Nephron (organoid): Measurements from ENCODE around the gene CACNA1C.

Source experiments
- H3K27ac Mint-ChIP-seq, 3 experiments: 2 replicates each; pipeline ENCODE4 v1.8.0; 2020; ENCODE audit warnings: mixed read lengths in 3 of 3, mild to moderate bottlenecking in 2 of 3, moderate library complexity in 1 of 3
- H3K27me3 Mint-ChIP-seq: 2 replicates; pipeline ENCODE4 v1.8.0; 2021; ENCODE audit warnings: low read depth, mild to moderate bottlenecking, moderate library complexity, mixed read lengths
- H3K36me3 Mint-ChIP-seq: 2 replicates; pipeline ENCODE4 v1.8.0; 2020; ENCODE audit warnings: low read depth, mixed read lengths
- H3K4me1 Mint-ChIP-seq: 2 replicates; pipeline ENCODE4 v1.8.0; 2020; ENCODE audit warnings: mixed read lengths
- H3K4me3 Mint-ChIP-seq, 3 experiments: 2 replicates each; pipeline ENCODE4 v1.8.0; 2020; ENCODE audit warnings: mild to moderate bottlenecking in 3 of 3, mixed read lengths in 3 of 3, moderate library complexity in 2 of 3
- H3K9me3 Mint-ChIP-seq: 2 replicates; pipeline ENCODE4 v1.8.0; 2020; ENCODE audit warnings: mixed read lengths
- TF ChIP-seq, protein P1 (sequence below), 3 experiments: fragments of 200-600 bp; sonication (generic); IDR thresholded peaks; one replicate each; pipeline ENCODE4 v1.5.0; 2021; ENCODE audit warnings: antibody characterized with exemption in 3 of 3; ENCODE audit not compliant: unreplicated experiment in 3 of 3

The CACNA1C gene

GRCh38 chr12:2298556-2299200 lies 245.9 kb downstream of the CACNA1C start:
- peak overlapping the region in 2 of 3 experiments; percentile 17 to 44 for H3K27ac Mint-ChIP-seq
- peaks cover 11% of the 10 kb centered on the region for H3K27me3 Mint-ChIP-seq
- H3K4me3 Mint-ChIP-seq: no peak overlapping the region
- peaks cover 49% of the 10 kb centered on the region for H3K4me1 Mint-ChIP-seq
- no peaks in the 10 kb centered on the region for H3K36me3 Mint-ChIP-seq
- TF ChIP-seq, protein P1, sequence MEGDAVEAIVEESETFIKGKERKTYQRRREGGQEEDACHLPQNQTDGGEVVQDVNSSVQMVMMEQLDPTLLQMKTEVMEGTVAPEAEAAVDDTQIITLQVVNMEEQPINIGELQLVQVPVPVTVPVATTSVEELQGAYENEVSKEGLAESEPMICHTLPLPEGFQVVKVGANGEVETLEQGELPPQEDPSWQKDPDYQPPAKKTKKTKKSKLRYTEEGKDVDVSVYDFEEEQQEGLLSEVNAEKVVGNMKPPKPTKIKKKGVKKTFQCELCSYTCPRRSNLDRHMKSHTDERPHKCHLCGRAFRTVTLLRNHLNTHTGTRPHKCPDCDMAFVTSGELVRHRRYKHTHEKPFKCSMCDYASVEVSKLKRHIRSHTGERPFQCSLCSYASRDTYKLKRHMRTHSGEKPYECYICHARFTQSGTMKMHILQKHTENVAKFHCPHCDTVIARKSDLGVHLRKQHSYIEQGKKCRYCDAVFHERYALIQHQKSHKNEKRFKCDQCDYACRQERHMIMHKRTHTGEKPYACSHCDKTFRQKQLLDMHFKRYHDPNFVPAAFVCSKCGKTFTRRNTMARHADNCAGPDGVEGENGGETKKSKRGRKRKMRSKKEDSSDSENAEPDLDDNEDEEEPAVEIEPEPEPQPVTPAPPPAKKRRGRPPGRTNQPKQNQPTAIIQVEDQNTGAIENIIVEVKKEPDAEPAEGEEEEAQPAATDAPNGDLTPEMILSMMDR (IDR thresholded peaks at IDR 0.05; ENCODE audit: unreplicated experiment in 3 of 3): no peak
- no peaks in the 10 kb centered on the region for H3K9me3 Mint-ChIP-seq

- TF ChIP-seq, protein P1 (IDR thresholded peaks at IDR 0.05; ENCODE audit: unreplicated experiment in 3 of 3): no peak
- Mint-ChIP-seq H3K36me3 (no peaks in the 10 kb centered on the region), H3K27ac (peak overlapping the region; percentile 17 to 46 (median 44)), H3K27me3 (peaks cover 11% of the 10 kb centered on the region), H3K9me3 (no peaks in the 10 kb centered on the region), H3K4me3 (no peak overlapping the region), H3K4me1 (peaks cover 45% of the 10 kb centered on the region)
These were observed 246.4 kb downstream of the CACNA1C start for GRCh38 chr12:2299206-2299605.

DNA sequence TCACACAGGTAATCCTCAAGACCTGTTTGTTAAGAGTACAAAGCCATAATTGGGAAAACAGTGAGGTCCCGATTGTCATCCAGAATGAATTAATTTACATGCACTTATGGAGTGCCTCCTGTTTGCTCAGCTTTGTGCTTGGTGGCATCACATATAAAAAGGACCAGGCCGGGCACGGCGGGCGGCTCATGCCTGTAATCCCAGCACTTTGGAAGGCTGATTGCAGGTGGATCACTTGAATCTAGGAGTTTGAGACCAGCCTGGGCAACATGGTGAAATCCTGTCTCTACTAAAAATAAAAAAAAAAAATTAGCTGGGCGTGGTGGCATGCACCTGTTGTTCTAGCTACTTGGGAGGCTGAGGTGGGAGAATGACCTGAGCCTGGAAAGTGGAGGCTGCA lies 247.4 kb downstream of the CACNA1C start:
- Mint-ChIP-seq H3K27ac (no peak overlapping the region), H3K4me1 (peaks cover 40% of the 10 kb centered on the region), H3K36me3 (no peaks in the 10 kb centered on the region), H3K9me3 (no peaks in the 10 kb centered on the region), H3K4me3 (no peak overlapping the region), H3K27me3 (peaks cover 13% of the 10 kb centered on the region)
- TF ChIP-seq, protein P1 (IDR thresholded peaks at IDR 0.05; ENCODE audit: unreplicated experiment in 3 of 3): no peak

GRCh38 chr12:2300886-2301285 lies 248.1 kb downstream of the CACNA1C start:
- peaks cover 37% of the 10 kb centered on the region for H3K4me1 Mint-ChIP-seq
- no peak overlapping the region for H3K4me3 Mint-ChIP-seq
- H3K27ac Mint-ChIP-seq: no peak overlapping the region
- H3K36me3 Mint-ChIP-seq: no peaks in the 10 kb centered on the region
- H3K9me3 Mint-ChIP-seq: no peaks in the 10 kb centered on the region
- TF ChIP-seq, protein P1 (IDR thresholded peaks at IDR 0.05; ENCODE audit: unreplicated experiment in 3 of 3): no peak
- H3K27me3 Mint-ChIP-seq: peaks cover 12% of the 10 kb centered on the region

DNA sequence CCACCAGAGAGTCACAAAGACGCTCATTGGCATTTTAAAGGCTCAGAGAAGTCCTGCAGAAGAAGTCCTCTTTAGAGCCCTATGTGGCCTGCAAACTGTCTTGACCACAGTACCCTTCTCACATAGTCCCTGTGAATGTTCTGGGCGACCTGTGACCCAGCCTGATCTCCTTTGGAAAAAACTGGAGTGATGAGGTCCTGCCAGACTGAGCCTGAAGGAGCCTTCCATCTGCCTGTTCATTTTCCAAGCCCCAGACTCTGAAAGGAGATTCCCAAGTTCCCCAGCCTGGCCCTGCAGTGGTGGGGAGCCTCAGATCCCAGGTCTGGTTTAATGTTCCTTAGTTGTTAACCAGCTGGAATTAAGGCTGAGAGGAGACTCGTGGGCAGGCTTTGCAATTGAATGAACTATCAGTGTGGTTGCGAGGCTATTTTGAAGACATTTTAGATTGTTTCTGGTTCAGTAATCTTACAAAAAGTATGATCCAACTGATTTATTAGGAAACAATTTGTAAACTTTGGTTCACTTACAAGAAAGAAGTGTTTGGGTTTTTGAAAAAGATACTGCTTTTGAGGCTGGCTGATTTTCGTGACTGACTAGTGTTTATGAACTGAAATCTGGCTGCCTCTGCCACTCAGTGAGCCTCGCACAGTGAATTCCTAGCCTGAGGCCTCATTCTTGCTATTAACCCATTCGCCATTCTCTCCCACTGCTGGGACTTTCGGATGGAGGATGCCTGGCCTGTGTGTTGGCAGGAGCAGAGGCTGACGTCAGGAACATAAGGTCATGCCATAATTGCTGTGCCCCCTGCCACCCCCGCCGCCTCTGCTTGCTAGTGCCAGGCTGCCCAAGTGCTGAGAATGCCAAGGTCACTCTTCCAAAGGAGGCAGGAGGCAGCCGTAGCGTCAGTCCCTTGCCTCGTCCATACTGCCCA lies 249.0 kb downstream of the CACNA1C start:
- H3K9me3 Mint-ChIP-seq: no peaks in the 10 kb centered on the region

More for the DNA sequence above, 249.0 kb downstream of the CACNA1C start:
- Mint-ChIP-seq H3K4me3 (no peak overlapping the region), H3K27me3 (peaks cover 19% of the 10 kb centered on the region), H3K4me1 (peaks cover 37% of the 10 kb centered on the region), H3K36me3 (no peaks in the 10 kb centered on the region), H3K27ac (peak overlapping the region; percentile 27 to 58 (median 54))
- TF ChIP-seq, protein P1 (IDR thresholded peaks at IDR 0.05; ENCODE audit: unreplicated experiment in 3 of 3): no peak
